GM21717 (cell line): ENCODE results near the gene FAM72B.
"Not testable (repeated sequence)": the region's sequence is repeated elsewhere in the genome, so short reads cannot be mapped to it uniquely, and the experiment has no call there.

Experiments used
- ATAC-seq: cut with Tn5 transposase; IDR thresholded peaks from one replicate; pipeline ENCODE4 v1.9.1; 2021; ENCODE audit warnings: mild to moderate bottlenecking, moderate library complexity; ENCODE audit not compliant: unreplicated experiment

Gene FAM72B

GRCh38 chr1:121184290-121185127 is at the start of gene FAM72B, which contains the start of gene SRGAP2C:
FAM72B (minus strand) TSS chr1:121184340; CDS start chr1:121183489, 851 bp downstream.
SRGAP2C (plus strand) TSS chr1:121184975; CDS start chr1:121187447, 2,472 bp downstream.
- ATAC-seq = peak; percentile 86

GRCh38 chr1:121232445-121233125 is 48.4 kb upstream of the FAM72B start:
- ATAC-seq = peak; percentile 69

GRCh38 chr1:121230636-121231035 is 46.5 kb upstream of the FAM72B start:
- ATAC-seq = not testable (repeated sequence)

- not testable (repeated sequence) for ATAC-seq
Measured at GRCh38 chr1:121227544-121228330, 43.6 kb upstream of the FAM72B start.

GRCh38 chr1:121226925-121227324 is 42.8 kb upstream of the FAM72B start:
- ATAC-seq = not testable (repeated sequence)

- ATAC-seq = not testable (repeated sequence)
Measured at GRCh38 chr1:121226295-121226904, 42.3 kb upstream of the FAM72B start.

- peak; percentile 95 for ATAC-seq
Measured at GRCh38 chr1:121224714-121225113, 40.6 kb upstream of the FAM72B start.

GRCh38 chr1:121221770-121222169 is 37.6 kb upstream of the FAM72B start:
- peak; percentile 72 for ATAC-seq

- ATAC-seq = not testable (repeated sequence)
Measured at GRCh38 chr1:121216676-121217075, 32.5 kb upstream of the FAM72B start.

- ATAC-seq = not testable (repeated sequence)
Measured at GRCh38 chr1:121215699-121216417, 31.7 kb upstream of the FAM72B start.

GRCh38 chr1:121214544-121215156 is 30.5 kb upstream of the FAM72B start:
- not testable (repeated sequence) for ATAC-seq

- not testable (repeated sequence) for ATAC-seq
Measured at GRCh38 chr1:121213491-121213890, 29.4 kb upstream of the FAM72B start.

GRCh38 chr1:121210778-121211177 is 26.6 kb upstream of the FAM72B start:
- not testable (repeated sequence) for ATAC-seq

- ATAC-seq = not testable (repeated sequence)
Measured at GRCh38 chr1:121208375-121208774, 24.2 kb upstream of the FAM72B start.

GRCh38 chr1:121207328-121207727 is 23.2 kb upstream of the FAM72B start:
- ATAC-seq = not testable (repeated sequence)

GRCh38 chr1:121205786-121206711 is 21.9 kb upstream of the FAM72B start:
- ATAC-seq = not testable (repeated sequence)

- ATAC-seq = not testable (repeated sequence)
Measured at GRCh38 chr1:121202986-121203385, 18.8 kb upstream of the FAM72B start.
